ENCODE measurements around the gene CDHR3.
"Not testable (repeated sequence)": the region's sequence is repeated elsewhere in the genome, so short reads cannot be mapped to it uniquely, and the experiment has no call there.

The CDHR3 gene

GRCh38 chr7:105992905-105993304 lies 29.8 kb downstream of the CDHR3 start:
- no peaks in the 10 kb centered on the region for H3K36me3 Mint-ChIP-seq
- H3K4me3 Mint-ChIP-seq, result no peak overlapping the region
- ATAC-seq (ENCODE audit: low read depth), result no peak
- no peak overlapping the region for H3K27ac Mint-ChIP-seq
- H3K4me1 Mint-ChIP-seq, result peaks cover 2% of the 10 kb centered on the region
- no peaks in the 10 kb centered on the region for H3K9me3 Mint-ChIP-seq
- peaks cover 7% of the 10 kb centered on the region for H3K27me3 Mint-ChIP-seq
- DNase-seq (ENCODE audit: low spot score in 2 of 2), result no peak

- Mint-ChIP-seq H3K27ac (no peak overlapping the region), H3K4me1 (peaks cover 2% of the 10 kb centered on the region), H3K27me3 (peaks cover 2% of the 10 kb centered on the region), H3K9me3 (no peaks in the 10 kb centered on the region), H3K36me3 (no peaks in the 10 kb centered on the region), H3K4me3 (no peak overlapping the region)
- ATAC-seq (ENCODE audit: low read depth) (no peak), DNase-seq (ENCODE audit: low spot score in 2 of 2) (no peak)
Measured at GRCh38 chr7:105996860-105997737, 34.0 kb downstream of the CDHR3 start.

GRCh38 chr7:105999256-105999655 lies 36.2 kb downstream of the CDHR3 start:
- Mint-ChIP-seq H3K9me3 (no peaks in the 10 kb centered on the region), H3K4me1 (no peaks in the 10 kb centered on the region), H3K27ac (no peak overlapping the region), H3K27me3 (no peaks in the 10 kb centered on the region), H3K36me3 (no peaks in the 10 kb centered on the region), H3K4me3 (no peak overlapping the region)
- DNase-seq (ENCODE audit: low spot score in 2 of 2) (no peak), ATAC-seq (ENCODE audit: low read depth) (no peak)

- DNase-seq (ENCODE audit: low spot score in 2 of 2) (no peak), ATAC-seq (ENCODE audit: low read depth) (no peak)
- Mint-ChIP-seq H3K4me3 (no peak overlapping the region), H3K9me3 (peaks cover 7% of the 10 kb centered on the region), H3K36me3 (no peaks in the 10 kb centered on the region), H3K27ac (no peak overlapping the region), H3K27me3 (no peaks in the 10 kb centered on the region), H3K4me1 (no peaks in the 10 kb centered on the region)
Measured at GRCh38 chr7:106001196-106001595, 38.1 kb downstream of the CDHR3 start.

- no peak for DNase-seq (ENCODE audit: low spot score in 2 of 2)
- no peak for ATAC-seq (ENCODE audit: low read depth)
- Mint-ChIP-seq H3K4me1 (no peaks in the 10 kb centered on the region), H3K9me3 (peaks cover 7% of the 10 kb centered on the region), H3K36me3 (no peaks in the 10 kb centered on the region), H3K27me3 (no peaks in the 10 kb centered on the region), H3K4me3 (no peak overlapping the region), H3K27ac (no peak overlapping the region)
Measured at GRCh38 chr7:106001886-106002285, 38.8 kb downstream of the CDHR3 start.

GRCh38 chr7:106003525-106004064 lies 40.5 kb downstream of the CDHR3 start:
- no peak for ATAC-seq (ENCODE audit: low read depth)
- DNase-seq (ENCODE audit: low spot score in 2 of 2), result no peak
- no peaks in the 10 kb centered on the region for H3K4me1 Mint-ChIP-seq

GRCh38 chr7:106006906-106007305 lies 43.8 kb downstream of the CDHR3 start:
- no peak for ATAC-seq (ENCODE audit: low read depth)
- Mint-ChIP-seq H3K36me3 (no peaks in the 10 kb centered on the region), H3K9me3 (peaks cover 15% of the 10 kb centered on the region), H3K4me3 (no peak overlapping the region), H3K27ac (no peak overlapping the region), H3K27me3 (peaks cover 4% of the 10 kb centered on the region), H3K4me1 (peaks cover 11% of the 10 kb centered on the region)
- no peak for DNase-seq (ENCODE audit: low spot score in 2 of 2)

More at GRCh38 chr7:106003525-106004064, 40.5 kb downstream of the CDHR3 start:
- Mint-ChIP-seq H3K27me3 (no peaks in the 10 kb centered on the region), H3K36me3 (no peaks in the 10 kb centered on the region), H3K4me3 (no peak overlapping the region), H3K27ac (no peak overlapping the region), H3K9me3 (peaks cover 15% of the 10 kb centered on the region)

GRCh38 chr7:106007796-106008195 lies 44.7 kb downstream of the CDHR3 start:
- not testable (repeated sequence) for H3K27me3 Mint-ChIP-seq; H3K27ac Mint-ChIP-seq; ATAC-seq (ENCODE audit: low read depth); H3K4me3 Mint-ChIP-seq; DNase-seq (ENCODE audit: low spot score in 2 of 2); H3K36me3 Mint-ChIP-seq
- Mint-ChIP-seq H3K4me1 (peaks cover 14% of the 10 kb centered on the region), H3K9me3 (peaks cover 15% of the 10 kb centered on the region)

- no peaks in the 10 kb centered on the region for H3K36me3 Mint-ChIP-seq
- DNase-seq (ENCODE audit: low spot score in 2 of 2), result peak; percentile 66 to 70
- H3K27me3 Mint-ChIP-seq, result peaks cover 7% of the 10 kb centered on the region
- peak; percentile 95 for ATAC-seq (ENCODE audit: low read depth)
- no peak overlapping the region for H3K4me3 Mint-ChIP-seq
- H3K27ac Mint-ChIP-seq, result no peak overlapping the region
- peaks cover 14% of the 10 kb centered on the region for H3K4me1 Mint-ChIP-seq
- H3K9me3 Mint-ChIP-seq, result peaks cover 15% of the 10 kb centered on the region
Measured at GRCh38 chr7:106009503-106010226, 46.6 kb downstream of the CDHR3 start.

GRCh38 chr7:106010331-106010730 lies 47.3 kb downstream of the CDHR3 start:
- H3K4me3 Mint-ChIP-seq, result no peak overlapping the region
- no peaks in the 10 kb centered on the region for H3K36me3 Mint-ChIP-seq
- H3K9me3 Mint-ChIP-seq, result peaks cover 15% of the 10 kb centered on the region
- ATAC-seq (ENCODE audit: low read depth), result no peak
- H3K27ac Mint-ChIP-seq, result no peak overlapping the region
- DNase-seq (ENCODE audit: low spot score in 2 of 2), result no peak
- peaks cover 14% of the 10 kb centered on the region for H3K4me1 Mint-ChIP-seq
- peaks cover 7% of the 10 kb centered on the region for H3K27me3 Mint-ChIP-seq

- no peak overlapping the region for H3K27ac Mint-ChIP-seq
- no peak for ATAC-seq (ENCODE audit: low read depth)
- H3K4me1 Mint-ChIP-seq, result peaks cover 16% of the 10 kb centered on the region
- H3K9me3 Mint-ChIP-seq, result peaks cover 10% of the 10 kb centered on the region
- no peak overlapping the region for H3K4me3 Mint-ChIP-seq
- no peak for DNase-seq (ENCODE audit: low spot score in 2 of 2)
- H3K27me3 Mint-ChIP-seq, result peaks cover 7% of the 10 kb centered on the region
- no peaks in the 10 kb centered on the region for H3K36me3 Mint-ChIP-seq
Measured at GRCh38 chr7:106010866-106011265, 47.8 kb downstream of the CDHR3 start.

- Mint-ChIP-seq H3K4me3 (no peak overlapping the region), H3K27ac (no peak overlapping the region), H3K4me1 (peaks cover 16% of the 10 kb centered on the region), H3K27me3 (peaks cover 7% of the 10 kb centered on the region), H3K9me3 (peaks cover 7% of the 10 kb centered on the region), H3K36me3 (no peaks in the 10 kb centered on the region)
- no peak for DNase-seq (ENCODE audit: low spot score in 2 of 2)
- ATAC-seq (ENCODE audit: low read depth), result no peak
Measured at GRCh38 chr7:106012184-106012583, 49.1 kb downstream of the CDHR3 start.

GRCh38 chr7:106012935-106013439 lies 49.9 kb downstream of the CDHR3 start:
- peaks cover 8% of the 10 kb centered on the region for H3K27me3 Mint-ChIP-seq
- ATAC-seq (ENCODE audit: low read depth), result no peak

More at GRCh38 chr7:106012935-106013439, 49.9 kb downstream of the CDHR3 start:
- no peak for DNase-seq (ENCODE audit: low spot score in 2 of 2)
- Mint-ChIP-seq H3K36me3 (no peaks in the 10 kb centered on the region), H3K4me1 (peaks cover 16% of the 10 kb centered on the region), H3K27ac (no peak overlapping the region), H3K4me3 (no peak overlapping the region), H3K9me3 (no peaks in the 10 kb centered on the region)
